Measurements from ENCODE around the gene UNK. TPM values are rescaled to one million over a fixed set of nuclear protein-coding genes. Genes with fewer than 3 reads are reported as not detected.

Gene UNK
- total and polyA plus RNA-seq, 9 of the 15 experiments (the other 6 are each of a cell fraction or from before 2014, with no cell fraction given) = 12.8 to 38.6 (median 24.8) TPM

GRCh38 chr17:75749545-75750389 is 34.8 kb upstream of the UNK start (continued):
- TF ChIP-seq ZBTB49 (CRISPR knock-in tag; IDR thresholded peaks at IDR 0.05; ENCODE audit: borderline replicate concordance) (no peak), NR3C1 (CRISPR knock-in tag; IDR thresholded peaks at IDR 0.05) (no peak), ZNF57 (CRISPR knock-in tag; IDR thresholded peaks at IDR 0.05) (no peak), GTF2F1 (IDR thresholded peaks at IDR 0.05; ENCODE audit: low read depth, low read length) (no peak), RFX1 (IDR thresholded peaks at IDR 0.05) (no peak), SMARCA5 (IDR thresholded peaks at IDR 0.05) (no peak), MAZ (CRISPR knock-in tag; conservative IDR thresholded peaks at IDR 0.05 in 1 of 2, IDR thresholded peaks at IDR 0.05 in 1 of 2) (peak in 1 of 2 experiments; percentile 29; a peak in 1 of 4 replicates), ZNF174 (CRISPR knock-in tag; IDR thresholded peaks at IDR 0.05) (no peak), FOXO4 (CRISPR knock-in tag; IDR thresholded peaks at IDR 0.05) (no peak), KLF10 (CRISPR knock-in tag; IDR thresholded peaks at IDR 0.05) (no peak), HBP1 (CRISPR knock-in tag; IDR thresholded peaks at IDR 0.05) (no peak), FOXP4 (CRISPR knock-in tag; IDR thresholded peaks at IDR 0.05; ENCODE audit: borderline replicate concordance) (0 out of 2 replicates have a peak, but pooled peaks have one; percentile 57), FUS (optimal IDR thresholded peaks at IDR 0.05; ENCODE audit: low read depth, low read length) (no peak), PATZ1 (CRISPR knock-in tag; IDR thresholded peaks at IDR 0.05; ENCODE audit: borderline replicate concordance) (no peak), KDM5B (IDR thresholded peaks at IDR 0.05; ENCODE audit: insufficient replicate concordance, low read depth, low read length) (no peak), STAG1 (CRISPR knock-in tag; IDR thresholded peaks at IDR 0.05; ENCODE audit: borderline replicate concordance) (peak; percentile 82; the same call in 1 of the 2 replicates)
